ENCODE data around the gene AASDH.

The AASDH gene, protein sequence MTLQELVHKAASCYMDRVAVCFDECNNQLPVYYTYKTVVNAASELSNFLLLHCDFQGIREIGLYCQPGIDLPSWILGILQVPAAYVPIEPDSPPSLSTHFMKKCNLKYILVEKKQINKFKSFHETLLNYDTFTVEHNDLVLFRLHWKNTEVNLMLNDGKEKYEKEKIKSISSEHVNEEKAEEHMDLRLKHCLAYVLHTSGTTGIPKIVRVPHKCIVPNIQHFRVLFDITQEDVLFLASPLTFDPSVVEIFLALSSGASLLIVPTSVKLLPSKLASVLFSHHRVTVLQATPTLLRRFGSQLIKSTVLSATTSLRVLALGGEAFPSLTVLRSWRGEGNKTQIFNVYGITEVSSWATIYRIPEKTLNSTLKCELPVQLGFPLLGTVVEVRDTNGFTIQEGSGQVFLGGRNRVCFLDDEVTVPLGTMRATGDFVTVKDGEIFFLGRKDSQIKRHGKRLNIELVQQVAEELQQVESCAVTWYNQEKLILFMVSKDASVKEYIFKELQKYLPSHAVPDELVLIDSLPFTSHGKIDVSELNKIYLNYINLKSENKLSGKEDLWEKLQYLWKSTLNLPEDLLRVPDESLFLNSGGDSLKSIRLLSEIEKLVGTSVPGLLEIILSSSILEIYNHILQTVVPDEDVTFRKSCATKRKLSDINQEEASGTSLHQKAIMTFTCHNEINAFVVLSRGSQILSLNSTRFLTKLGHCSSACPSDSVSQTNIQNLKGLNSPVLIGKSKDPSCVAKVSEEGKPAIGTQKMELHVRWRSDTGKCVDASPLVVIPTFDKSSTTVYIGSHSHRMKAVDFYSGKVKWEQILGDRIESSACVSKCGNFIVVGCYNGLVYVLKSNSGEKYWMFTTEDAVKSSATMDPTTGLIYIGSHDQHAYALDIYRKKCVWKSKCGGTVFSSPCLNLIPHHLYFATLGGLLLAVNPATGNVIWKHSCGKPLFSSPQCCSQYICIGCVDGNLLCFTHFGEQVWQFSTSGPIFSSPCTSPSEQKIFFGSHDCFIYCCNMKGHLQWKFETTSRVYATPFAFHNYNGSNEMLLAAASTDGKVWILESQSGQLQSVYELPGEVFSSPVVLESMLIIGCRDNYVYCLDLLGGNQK

DNA sequence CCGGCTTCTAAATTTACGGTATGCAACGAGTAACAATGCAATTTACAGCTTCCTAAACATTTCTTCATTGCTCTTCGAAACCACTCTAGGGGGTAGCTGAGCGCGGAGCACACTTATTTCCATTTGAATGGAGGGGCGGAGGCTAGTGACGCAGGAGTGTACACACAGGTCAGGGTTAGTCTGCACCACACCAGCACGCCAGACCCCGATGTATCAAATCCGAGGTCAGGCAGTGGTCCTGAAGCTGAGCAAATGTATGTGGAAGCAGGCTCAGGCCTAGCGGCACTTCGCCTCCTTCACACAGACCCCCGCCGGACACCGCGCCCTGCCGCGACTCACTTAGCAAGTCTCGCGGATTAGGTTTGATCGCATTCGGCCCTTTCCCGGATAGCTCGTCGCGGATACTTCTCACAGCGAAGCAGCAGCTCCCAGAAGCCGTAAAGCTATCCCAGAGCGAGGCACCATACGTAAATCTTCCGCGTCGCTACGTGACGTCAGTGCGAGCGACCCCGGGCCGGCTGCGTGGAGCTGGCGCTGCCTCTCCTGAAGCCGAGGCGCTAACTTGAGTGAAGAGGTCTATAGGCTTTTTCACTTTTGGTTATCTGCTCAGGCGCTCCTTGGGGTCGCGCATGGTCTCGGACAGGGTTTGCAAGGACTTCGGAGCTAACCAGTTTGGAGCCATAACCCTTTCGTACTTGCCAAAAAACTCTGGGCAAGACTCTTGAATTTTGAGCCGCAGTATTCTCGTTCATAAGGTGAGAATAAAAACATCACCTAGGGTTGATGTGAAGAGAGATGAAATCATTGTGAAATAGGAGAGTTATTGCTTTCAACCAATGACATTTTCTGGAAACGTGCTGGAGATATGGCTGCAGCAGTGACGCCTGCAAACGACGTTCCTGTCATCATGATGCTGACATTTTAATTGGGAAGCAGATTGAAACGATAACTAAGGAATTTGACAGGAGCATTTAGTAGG is at the start of gene AASDH:
AASDH (minus strand) TSS at position 469 of the 979 bp plus-strand sequence. CDS start 3,192 bp downstream, outside the sequence.
- TF ChIP-seq TAF1 (IDR thresholded peaks at IDR 0.05; ENCODE audit: low read depth) (peak; percentile 51; the same call in 1 of the 2 replicates), EGR1 (IDR thresholded peaks at IDR 0.05) (no peak), EP300 (IDR thresholded peaks at IDR 0.05; ENCODE audit: borderline replicate concordance) (no peak), NFIC (IDR thresholded peaks at IDR 0.05) (no peak), FOXM1 (IDR thresholded peaks at IDR 0.05; ENCODE audit: borderline replicate concordance, low read depth) (peak; percentile 75; the same call in 1 of the 2 replicates), TCF12 (IDR thresholded peaks at IDR 0.05; ENCODE audit: low read depth) (peak; percentile 17; the same call in 1 of the 2 replicates), CREB1 (IDR thresholded peaks at IDR 0.05; ENCODE audit: low read depth) (peak; percentile 99), RAD21 (IDR thresholded peaks at IDR 0.05; ENCODE audit: low read depth) (no peak), TEAD4 (IDR thresholded peaks at IDR 0.05) (no peak), ZBTB7A (IDR thresholded peaks at IDR 0.05; ENCODE audit: low read depth) (no peak), YY1 (IDR thresholded peaks at IDR 0.05; ENCODE audit: low read depth) (peak; percentile 28; the same call in 1 of the 2 replicates), CEBPB (IDR thresholded peaks at IDR 0.05) (no peak; the same call in 1 of the 2 replicates)
- TF ChIP-seq, protein P1, sequence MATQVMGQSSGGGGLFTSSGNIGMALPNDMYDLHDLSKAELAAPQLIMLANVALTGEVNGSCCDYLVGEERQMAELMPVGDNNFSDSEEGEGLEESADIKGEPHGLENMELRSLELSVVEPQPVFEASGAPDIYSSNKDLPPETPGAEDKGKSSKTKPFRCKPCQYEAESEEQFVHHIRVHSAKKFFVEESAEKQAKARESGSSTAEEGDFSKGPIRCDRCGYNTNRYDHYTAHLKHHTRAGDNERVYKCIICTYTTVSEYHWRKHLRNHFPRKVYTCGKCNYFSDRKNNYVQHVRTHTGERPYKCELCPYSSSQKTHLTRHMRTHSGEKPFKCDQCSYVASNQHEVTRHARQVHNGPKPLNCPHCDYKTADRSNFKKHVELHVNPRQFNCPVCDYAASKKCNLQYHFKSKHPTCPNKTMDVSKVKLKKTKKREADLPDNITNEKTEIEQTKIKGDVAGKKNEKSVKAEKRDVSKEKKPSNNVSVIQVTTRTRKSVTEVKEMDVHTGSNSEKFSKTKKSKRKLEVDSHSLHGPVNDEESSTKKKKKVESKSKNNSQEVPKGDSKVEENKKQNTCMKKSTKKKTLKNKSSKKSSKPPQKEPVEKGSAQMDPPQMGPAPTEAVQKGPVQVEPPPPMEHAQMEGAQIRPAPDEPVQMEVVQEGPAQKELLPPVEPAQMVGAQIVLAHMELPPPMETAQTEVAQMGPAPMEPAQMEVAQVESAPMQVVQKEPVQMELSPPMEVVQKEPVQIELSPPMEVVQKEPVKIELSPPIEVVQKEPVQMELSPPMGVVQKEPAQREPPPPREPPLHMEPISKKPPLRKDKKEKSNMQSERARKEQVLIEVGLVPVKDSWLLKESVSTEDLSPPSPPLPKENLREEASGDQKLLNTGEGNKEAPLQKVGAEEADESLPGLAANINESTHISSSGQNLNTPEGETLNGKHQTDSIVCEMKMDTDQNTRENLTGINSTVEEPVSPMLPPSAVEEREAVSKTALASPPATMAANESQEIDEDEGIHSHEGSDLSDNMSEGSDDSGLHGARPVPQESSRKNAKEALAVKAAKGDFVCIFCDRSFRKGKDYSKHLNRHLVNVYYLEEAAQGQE (IDR thresholded peaks at IDR 0.05; ENCODE audit: low read depth): no peak
- TF ChIP-seq, protein P2, sequence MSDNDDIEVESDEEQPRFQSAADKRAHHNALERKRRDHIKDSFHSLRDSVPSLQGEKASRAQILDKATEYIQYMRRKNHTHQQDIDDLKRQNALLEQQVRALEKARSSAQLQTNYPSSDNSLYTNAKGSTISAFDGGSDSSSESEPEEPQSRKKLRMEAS (IDR thresholded peaks at IDR 0.05): peak; percentile 89; the same call in 1 of the 2 replicates
- TF ChIP-seq, protein P3, sequence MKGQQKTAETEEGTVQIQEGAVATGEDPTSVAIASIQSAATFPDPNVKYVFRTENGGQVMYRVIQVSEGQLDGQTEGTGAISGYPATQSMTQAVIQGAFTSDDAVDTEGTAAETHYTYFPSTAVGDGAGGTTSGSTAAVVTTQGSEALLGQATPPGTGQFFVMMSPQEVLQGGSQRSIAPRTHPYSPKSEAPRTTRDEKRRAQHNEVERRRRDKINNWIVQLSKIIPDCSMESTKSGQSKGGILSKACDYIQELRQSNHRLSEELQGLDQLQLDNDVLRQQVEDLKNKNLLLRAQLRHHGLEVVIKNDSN (IDR thresholded peaks at IDR 0.05): no peak

DNA sequence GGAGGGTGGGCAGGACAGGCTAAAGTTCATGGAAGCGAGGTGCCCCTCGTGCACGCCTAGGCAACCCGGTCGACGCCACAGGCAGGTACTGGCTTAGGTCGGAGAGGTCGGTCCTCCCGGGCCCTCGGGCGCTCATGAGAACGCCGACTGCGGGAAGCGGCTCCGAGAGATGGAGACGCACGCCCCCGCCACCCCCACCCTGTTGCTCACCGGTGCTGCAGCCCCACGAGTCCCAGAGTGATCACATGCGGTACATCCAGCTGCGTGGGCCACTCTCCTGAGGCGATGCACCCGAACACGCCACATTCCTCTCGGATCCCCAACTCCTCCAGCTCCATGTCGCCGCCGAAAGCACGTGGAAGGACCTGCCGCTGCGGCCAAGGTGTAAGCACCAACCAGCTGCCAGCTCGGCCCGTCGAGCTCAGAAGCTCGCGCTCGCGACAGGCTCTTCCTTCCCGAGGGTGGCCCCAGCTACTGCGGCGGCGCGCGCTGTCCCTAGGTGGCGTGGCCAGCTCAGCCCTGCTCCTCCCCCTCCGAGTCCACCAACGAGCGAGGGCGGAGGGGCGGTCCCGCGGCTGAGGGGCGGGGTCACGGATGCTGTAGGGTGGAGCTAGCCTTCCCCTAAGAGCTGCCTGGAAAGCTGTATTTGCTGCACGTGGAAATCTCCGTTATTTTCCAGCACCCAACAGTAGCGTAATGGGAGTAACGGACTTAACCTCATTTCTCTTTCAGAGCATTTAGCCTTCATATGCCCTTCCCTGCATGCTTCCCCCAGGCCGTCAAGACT is 48.0 kb upstream of the AASDH start, which contains the start of gene PPAT:
PPAT (minus strand) TSS at position 476 of the 787 bp plus-strand sequence; CDS start at position 338, 138 bp downstream.
- TF ChIP-seq TAF1 (IDR thresholded peaks at IDR 0.05; ENCODE audit: low read depth) (peak; percentile 52; the same call in 1 of the 2 replicates), YY1 (IDR thresholded peaks at IDR 0.05; ENCODE audit: low read depth) (peak; percentile 69), TCF12 (IDR thresholded peaks at IDR 0.05; ENCODE audit: low read depth) (peak; percentile 40), EGR1 (IDR thresholded peaks at IDR 0.05) (peak; percentile 59), EP300 (IDR thresholded peaks at IDR 0.05; ENCODE audit: borderline replicate concordance) (no peak; the same call in 1 of the 2 replicates), RAD21 (IDR thresholded peaks at IDR 0.05; ENCODE audit: low read depth) (no peak), CREB1 (IDR thresholded peaks at IDR 0.05; ENCODE audit: low read depth) (no peak), CEBPB (IDR thresholded peaks at IDR 0.05) (no peak), FOXM1 (IDR thresholded peaks at IDR 0.05; ENCODE audit: borderline replicate concordance, low read depth) (no peak), ZBTB7A (IDR thresholded peaks at IDR 0.05; ENCODE audit: low read depth) (no peak; the same call in 1 of the 2 replicates), NFIC (IDR thresholded peaks at IDR 0.05) (no peak), TEAD4 (IDR thresholded peaks at IDR 0.05) (no peak)
- TF ChIP-seq, protein P3 (IDR thresholded peaks at IDR 0.05): peak; percentile 28; the same call in 1 of the 2 replicates
- TF ChIP-seq, protein P1 (IDR thresholded peaks at IDR 0.05; ENCODE audit: low read depth): no peak
- TF ChIP-seq, protein P2 (IDR thresholded peaks at IDR 0.05): peak; percentile 98

Measured in Ishikawa (cell line).